B cell (primary cell): ENCODE data around the gene ATXN1. TPM values are rescaled to one million over a fixed set of nuclear protein-coding genes. Genes with fewer than 3 reads are reported as not detected.

Experiments used
- ATAC-seq: fragments of 200-7000 bp; cut with Tn5 transposase; one replicate; pipeline ENCODE4 v1.10.0; 2021; ENCODE audit warnings: low read depth, mild to moderate bottlenecking, moderate number of reproducible peaks, moderate library complexity
- CTCF ChIA-PET: fragments of 350-600 bp; sonication (Branson Sonifier 250); formaldehyde crosslinking; loops from one replicate; lab custom pipeline; 2021; ENCODE audit warnings: antibody characterized with exemption, inconsistent platforms; lab: Charles Lee
- POLR2A ChIA-PET: fragments of 350-600 bp; sonication (Branson Sonifier 250); formaldehyde crosslinking; loops from one replicate; lab custom pipeline; 2021; ENCODE audit warnings: antibody characterized with exemption; lab: Charles Lee
- DNase-seq: peaks from one replicate; pipeline ENCODE4 v3.0.0; 2013
- H2AFZ ChIP-seq: 2 replicates; pipeline ENCODE4 v1.6.1; 2012; ENCODE audit warnings: mild to moderate bottlenecking, low read depth, low read length; ENCODE audit not compliant: insufficient read depth, poor library complexity, severe bottlenecking
- H3K27ac ChIP-seq, 2 donors: 1 replicate in 1 of 2; 2 replicates in 1 of 2; pipeline ENCODE4 v1.5.1; 2012 to 2013; ENCODE audit warnings: low read length in 2 of 2, mild to moderate bottlenecking in 2 of 2, moderate library complexity in 1 of 2
- H3K27me3 ChIP-seq, 4 experiments: fragments of 200-600 bp in 1 of 4; sonication (generic) in 1 of 4; replicated peaks in 1 of 4; 1 replicate in 2 of 4; 2 replicates in 2 of 4; pipeline versions ENCODE4 v1.6.1 to v1.7.0; 2013 to 2016; ENCODE audit warnings: low read length in 3 of 4, mild to moderate bottlenecking in 2 of 4, mixed read lengths in 1 of 4, moderate library complexity in 1 of 4; ENCODE audit not compliant: insufficient read depth in 4 of 4, control insufficient read depth in 3 of 4; ENCODE audit errors: control extremely low read depth in 1 of 4
- H3K36me3 ChIP-seq, 2 experiments: replicated peaks in 1 of 2; 1 replicate in 1 of 2; 2 replicates in 1 of 2; pipeline versions ENCODE4 v1.6.1 to v1.7.1; 2013; ENCODE audit warnings: low read length in 1 of 2; ENCODE audit not compliant: insufficient read depth in 2 of 2, control insufficient read depth in 1 of 2; ENCODE audit errors: control extremely low read depth in 1 of 2, extremely low read depth in 1 of 2
- H3K4me1 ChIP-seq, 2 donors: fragments of 200-600 bp in 1 of 2; sonication (generic) in 1 of 2; 1 replicate in 1 of 2; 2 replicates in 1 of 2; pipeline versions ENCODE4 v1.5.1 to v1.6.1; 2013 to 2017; ENCODE audit warnings: low read length in 2 of 2; ENCODE audit not compliant: control insufficient read depth in 2 of 2, insufficient read depth in 2 of 2
- H3K4me2 ChIP-seq: replicated peaks from 2 replicates; pipeline ENCODE3; 2012; ENCODE audit warnings: mild to moderate bottlenecking, low read depth, low read length; ENCODE audit not compliant: poor library complexity, severe bottlenecking
- H3K4me3 ChIP-seq, 5 experiments: fragments of 200-600 bp in 1 of 5; sonication (generic) in 1 of 5; 1 replicate in 3 of 5; 2 replicates in 2 of 5; pipeline versions ENCODE4 v1.5.1 to v1.7.0; 2011 to 2016; ENCODE audit warnings: low read length in 4 of 5, mild to moderate bottlenecking in 4 of 5, low read depth in 2 of 5, control low read depth in 1 of 5, moderate library complexity in 1 of 5; ENCODE audit not compliant: insufficient read depth in 1 of 5; ENCODE audit errors: control extremely low read depth in 1 of 5, extremely low read depth in 1 of 5
- H3K79me2 ChIP-seq: fragments of 200-600 bp; sonication (generic); one replicate; pipeline ENCODE4 v1.6.0; 2016; ENCODE audit warnings: low read length; ENCODE audit not compliant: control insufficient read depth, insufficient read depth
- H3K9ac ChIP-seq: fragments of 200-600 bp; sonication (generic); 2 replicates; pipeline ENCODE4 v1.6.1; 2017; ENCODE audit warnings: mild to moderate bottlenecking, low read length, moderate library complexity
- H3K9me3 ChIP-seq, 3 donors: one replicate each; pipeline versions ENCODE4 v1.6.1 to v1.7.1; 2013; ENCODE audit warnings: low read length in 2 of 3; ENCODE audit not compliant: control insufficient read depth in 2 of 3, insufficient read depth in 1 of 3; ENCODE audit errors: control extremely low read depth in 1 of 3
- H4K20me1 ChIP-seq: 2 replicates; pipeline ENCODE4 v1.6.0; 2012; ENCODE audit warnings: mild to moderate bottlenecking, low read length; ENCODE audit not compliant: insufficient read depth, control insufficient read depth, poor library complexity, severe bottlenecking
- H3K27ac Mint-ChIP-seq: one replicate; pipeline ENCODE4 v1.8.0; 2021; ENCODE audit warnings: mixed read lengths
- H3K27me3 Mint-ChIP-seq: one replicate; pipeline ENCODE4 v1.8.0; 2021; ENCODE audit warnings: mixed read lengths
- H3K4me1 Mint-ChIP-seq: one replicate; pipeline ENCODE4 v1.8.0; 2021; ENCODE audit warnings: mixed read lengths
- H3K4me3 Mint-ChIP-seq: one replicate; pipeline ENCODE4 v1.8.0; 2021; ENCODE audit warnings: mixed read lengths
- H3K9me3 Mint-ChIP-seq: one replicate; pipeline ENCODE4 v1.8.0; 2022; ENCODE audit warnings: mixed read lengths; ENCODE audit not compliant: insufficient read depth
- EZH2 ChIP-seq: IDR thresholded peaks from 2 replicates; pipeline ENCODE4 v1.6.1; 2012; ENCODE audit warnings: borderline replicate concordance, low read depth, mild to moderate bottlenecking, moderate library complexity, low read length; ENCODE audit not compliant: insufficient read depth, poor library complexity, severe bottlenecking
- WGBS: methylation state at CpG from one replicate; pipeline ENCODE4 v1.1.5; 2013; ENCODE audit warnings: missing lambda C conversion rate; ENCODE audit not compliant: insufficient coverage; 5-methylcytosine and 5-hydroxymethylcytosine counted together
- intact Hi-C: fragments of 100-400 bp; cut with micrococcal nuclease; formaldehyde crosslinking; loops from one replicate; pipeline ENCODE4 v1.10.0; 2022
- polyA plus RNA-seq: library from polyadenylated mRNA; depleted of rRNA; stranded (reverse); fragments of >200 nt; gene quantifications from 2 replicates; pipeline ENCODE4 v1.2.3, GENCODE V29; 2012
- total RNA-seq, 2 donors: library from RNA; stranded (reverse); fragments of 120-200 nt in 1 of 2; gene quantifications; 1 replicate in 1 of 2; 2 replicates in 1 of 2; pipeline versions ENCODE4 v1.2.3 to v1.2.4, GENCODE V29; 2013 to 2022
- TF ChIP-seq, protein P1 (sequence below): fragments of 200-600 bp; IDR thresholded peaks from one replicate; pipeline ENCODE4 v1.8.0; 2022; ENCODE audit warnings: antibody characterized with exemption, mild to moderate bottlenecking

ATXN1 gene
- total and polyA plus RNA-seq, 2 donors (not counting 1 experiment from before 2014, with no cell fraction given), result 5.7 to 63.8 TPM

DNA sequence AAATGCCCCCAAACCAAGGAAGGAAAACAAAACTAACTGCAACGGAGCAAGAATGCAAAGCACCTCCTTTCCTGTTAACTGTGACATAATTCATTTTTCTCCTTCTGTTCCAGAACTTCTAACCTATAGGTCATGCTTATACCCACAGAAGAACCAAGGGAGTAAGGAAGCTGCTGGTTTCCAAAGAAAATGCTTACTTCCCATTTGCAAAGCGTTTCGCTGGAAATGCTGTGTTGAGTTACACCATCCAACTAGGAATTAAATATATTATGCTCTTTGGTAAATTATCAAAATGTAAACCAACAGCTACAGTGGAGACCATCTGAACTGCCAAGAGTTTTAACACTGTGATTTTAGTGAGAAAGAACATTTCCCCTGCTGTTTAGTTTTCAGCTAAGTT lies 42.9 kb downstream of the ATXN1 start:
- intact Hi-C loops, result no loop called here
- Mint-ChIP-seq H3K4me1 (peaks cover 8% of the 10 kb centered on the region), H3K4me3 (no peak overlapping the region), H3K27me3 (peaks cover under 1% of the 10 kb centered on the region), H3K9me3 (no peaks in the 10 kb centered on the region), H3K27ac (no peak overlapping the region)
- Histone ChIP-seq H3K9me3 (no peaks in the 10 kb centered on the region), H3K36me3 (no peaks in the 10 kb centered on the region), H3K9ac (no peak overlapping the region), H3K4me2 (no peak overlapping the region), H3K27ac (no peak overlapping the region), H3K79me2 (no peaks in the 10 kb centered on the region), H2AFZ (no peak overlapping the region), H3K27me3 (no peaks in the 10 kb centered on the region), H3K4me1 (peaks cover 0 to 3% of the 10 kb centered on the region in 2 donors), H4K20me1 (no peaks in the 10 kb centered on the region), H3K4me3 (no peak overlapping the region)
- CTCF ChIA-PET, result no interaction called here
- POLR2A ChIA-PET, result no interaction called here
- WGBS, result 71% methylated on average over 1 of the region's 3 CpGs
- ATAC-seq (no peak), DNase-seq (no peak)
- TF ChIP-seq, protein P1, sequence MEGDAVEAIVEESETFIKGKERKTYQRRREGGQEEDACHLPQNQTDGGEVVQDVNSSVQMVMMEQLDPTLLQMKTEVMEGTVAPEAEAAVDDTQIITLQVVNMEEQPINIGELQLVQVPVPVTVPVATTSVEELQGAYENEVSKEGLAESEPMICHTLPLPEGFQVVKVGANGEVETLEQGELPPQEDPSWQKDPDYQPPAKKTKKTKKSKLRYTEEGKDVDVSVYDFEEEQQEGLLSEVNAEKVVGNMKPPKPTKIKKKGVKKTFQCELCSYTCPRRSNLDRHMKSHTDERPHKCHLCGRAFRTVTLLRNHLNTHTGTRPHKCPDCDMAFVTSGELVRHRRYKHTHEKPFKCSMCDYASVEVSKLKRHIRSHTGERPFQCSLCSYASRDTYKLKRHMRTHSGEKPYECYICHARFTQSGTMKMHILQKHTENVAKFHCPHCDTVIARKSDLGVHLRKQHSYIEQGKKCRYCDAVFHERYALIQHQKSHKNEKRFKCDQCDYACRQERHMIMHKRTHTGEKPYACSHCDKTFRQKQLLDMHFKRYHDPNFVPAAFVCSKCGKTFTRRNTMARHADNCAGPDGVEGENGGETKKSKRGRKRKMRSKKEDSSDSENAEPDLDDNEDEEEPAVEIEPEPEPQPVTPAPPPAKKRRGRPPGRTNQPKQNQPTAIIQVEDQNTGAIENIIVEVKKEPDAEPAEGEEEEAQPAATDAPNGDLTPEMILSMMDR, result no peak
- TF ChIP-seq EZH2, result no peak

DNA sequence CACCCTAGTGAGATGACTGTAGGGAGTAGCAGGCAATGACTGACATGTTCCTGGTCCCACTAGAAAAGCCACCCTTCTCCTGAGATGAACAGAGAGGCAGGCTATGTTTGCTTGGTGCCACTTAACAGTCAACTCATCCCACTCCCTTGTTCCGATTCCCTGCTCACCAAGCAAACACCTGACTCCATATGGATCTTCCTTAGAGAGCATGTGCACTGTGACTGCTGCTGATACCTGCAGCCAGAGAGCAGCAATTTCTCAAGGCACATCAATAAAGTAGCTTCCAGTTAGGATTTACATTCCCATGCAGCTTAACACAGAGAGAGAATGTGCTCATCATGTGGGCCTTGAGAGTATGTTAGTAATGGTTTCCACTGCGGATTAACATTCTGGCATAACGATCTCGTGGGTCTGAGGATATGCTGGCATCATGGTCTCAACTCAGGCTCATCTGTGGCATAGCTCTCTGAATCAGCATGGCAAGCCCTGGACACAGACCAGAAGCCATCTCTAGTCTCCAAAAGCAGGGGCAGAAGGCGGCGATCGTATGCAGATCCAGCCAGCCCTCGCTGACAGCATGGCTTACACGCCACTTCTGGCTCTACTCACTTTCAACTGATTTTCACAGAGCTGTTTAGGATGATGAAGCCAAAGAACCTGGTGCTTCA lies 43.9 kb downstream of the ATXN1 start:
- Histone ChIP-seq H3K4me3 (no peak overlapping the region), H2AFZ (no peak overlapping the region), H3K9me3 (no peaks in the 10 kb centered on the region), H4K20me1 (no peaks in the 10 kb centered on the region), H3K27ac (no peak overlapping the region), H3K9ac (no peak overlapping the region), H3K4me2 (no peak overlapping the region), H3K36me3 (no peaks in the 10 kb centered on the region), H3K27me3 (no peaks in the 10 kb centered on the region), H3K4me1 (peaks cover 7 to 12% of the 10 kb centered on the region in 2 donors), H3K79me2 (no peaks in the 10 kb centered on the region)
- TF ChIP-seq EZH2, result no peak
- TF ChIP-seq, protein P1, result no peak
- intact Hi-C loops, result no loop called here
- Mint-ChIP-seq H3K4me3 (no peak overlapping the region), H3K27me3 (peaks cover 3% of the 10 kb centered on the region), H3K4me1 (peaks cover 14% of the 10 kb centered on the region), H3K27ac (no peak overlapping the region), H3K9me3 (no peaks in the 10 kb centered on the region)
- ChIA-PET POLR2A (no interaction called here), CTCF (interaction anchor here (0.7 kb wide), 1 partner anchor 53 kb away, joined by 3 read pairs; no protein-coding TSS in a partner anchor)
- ATAC-seq (no peak), DNase-seq (no peak)
- 95% methylated on average over 7 of the region's 9 CpGs for WGBS
